MG63 (cell line): ENCODE results near the gene WWOX. TPM values are rescaled to one million over a fixed set of nuclear protein-coding genes. Genes with fewer than 3 reads are reported as not detected.

Experiments
- DNase-seq: peaks from one replicate; pipeline ENCODE4 v3.0.0-alpha.2; 2020
- H3K27me3 ChIP-seq: fragments of 250-450 bp; sonication (Bioruptor Pico); 2 replicates; pipeline ENCODE4 v1.5.1; 2020; ENCODE audit warnings: mild to moderate bottlenecking, moderate library complexity
- H3K36me3 ChIP-seq: fragments of 250-450 bp; sonication (Bioruptor Pico); 2 replicates; pipeline ENCODE4 v1.5.1; 2020; ENCODE audit warnings: mild to moderate bottlenecking, moderate library complexity
- H3K4me3 ChIP-seq: fragments of 250-450 bp; sonication (Bioruptor Pico); 2 replicates; pipeline ENCODE4 v1.5.1; 2020; ENCODE audit warnings: mild to moderate bottlenecking, moderate library complexity
- H3K9me3 ChIP-seq: fragments of 250-450 bp; sonication (Bioruptor Pico); 2 replicates; pipeline ENCODE4 v1.5.1; 2020; ENCODE audit warnings: mild to moderate bottlenecking, moderate library complexity
- total RNA-seq: library from RNA; depleted of rRNA; stranded (reverse); fragments of >200 nt; shearing (Covaris generic); gene quantifications from 2 replicates; pipeline ENCODE4 v1.2.3, GENCODE V29; 2014; ENCODE audit warnings: low replicate concordance

The WWOX gene
- total RNA-seq, 1 experiment from 2014 or later: 11.4 TPM

DNA sequence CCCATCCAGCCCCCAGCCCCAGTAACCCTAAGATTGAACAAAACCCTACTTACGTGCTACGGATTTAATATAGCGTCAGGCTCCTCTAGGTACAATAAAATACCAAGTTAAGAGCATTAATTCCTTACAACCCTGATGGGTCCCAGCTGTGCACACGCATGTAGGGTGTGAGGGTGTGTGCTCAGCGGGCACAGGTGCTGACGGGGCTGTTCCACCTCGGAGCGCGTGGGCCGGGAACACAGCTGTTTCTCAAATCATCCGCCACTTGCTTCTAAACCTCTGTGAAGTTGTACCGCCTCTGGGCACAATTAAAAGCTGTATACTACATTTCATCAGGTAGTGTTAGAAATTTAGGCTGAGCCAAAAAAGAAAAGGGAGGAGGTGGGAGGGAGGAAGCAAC lies 1022.5 kb downstream of the WWOX start:
- Histone ChIP-seq H3K36me3 (no peaks in the 10 kb centered on the region), H3K9me3 (no peaks in the 10 kb centered on the region), H3K27me3 (no peaks in the 10 kb centered on the region), H3K4me3 (no peak overlapping the region)
- DNase-seq: no peak

DNA sequence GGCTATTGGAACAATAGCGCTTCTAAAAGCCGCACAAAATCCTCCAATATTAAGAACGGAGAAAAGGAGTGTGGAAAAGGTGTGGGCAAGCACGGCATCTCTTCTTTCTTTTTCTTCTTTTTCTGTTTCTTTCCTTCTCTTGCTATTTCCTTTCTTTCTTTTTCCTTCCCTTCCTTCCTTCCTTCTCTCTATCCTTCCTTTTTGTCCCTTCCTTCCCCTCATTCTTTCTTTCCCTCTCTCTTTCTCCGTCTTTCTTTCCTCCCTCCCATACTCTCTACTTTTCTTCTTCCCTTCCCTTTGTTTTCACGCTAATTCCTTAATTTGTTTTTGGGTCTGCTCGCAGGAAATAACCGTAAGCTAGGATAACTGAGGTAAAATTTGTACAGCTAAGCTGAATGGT lies 1022.9 kb downstream of the WWOX start:
- DNase-seq: no peak
- no peaks in the 10 kb centered on the region for H3K27me3 ChIP-seq
- no peak overlapping the region for H3K4me3 ChIP-seq
- no peaks in the 10 kb centered on the region for H3K9me3 ChIP-seq
- H3K36me3 ChIP-seq: no peaks in the 10 kb centered on the region

DNA sequence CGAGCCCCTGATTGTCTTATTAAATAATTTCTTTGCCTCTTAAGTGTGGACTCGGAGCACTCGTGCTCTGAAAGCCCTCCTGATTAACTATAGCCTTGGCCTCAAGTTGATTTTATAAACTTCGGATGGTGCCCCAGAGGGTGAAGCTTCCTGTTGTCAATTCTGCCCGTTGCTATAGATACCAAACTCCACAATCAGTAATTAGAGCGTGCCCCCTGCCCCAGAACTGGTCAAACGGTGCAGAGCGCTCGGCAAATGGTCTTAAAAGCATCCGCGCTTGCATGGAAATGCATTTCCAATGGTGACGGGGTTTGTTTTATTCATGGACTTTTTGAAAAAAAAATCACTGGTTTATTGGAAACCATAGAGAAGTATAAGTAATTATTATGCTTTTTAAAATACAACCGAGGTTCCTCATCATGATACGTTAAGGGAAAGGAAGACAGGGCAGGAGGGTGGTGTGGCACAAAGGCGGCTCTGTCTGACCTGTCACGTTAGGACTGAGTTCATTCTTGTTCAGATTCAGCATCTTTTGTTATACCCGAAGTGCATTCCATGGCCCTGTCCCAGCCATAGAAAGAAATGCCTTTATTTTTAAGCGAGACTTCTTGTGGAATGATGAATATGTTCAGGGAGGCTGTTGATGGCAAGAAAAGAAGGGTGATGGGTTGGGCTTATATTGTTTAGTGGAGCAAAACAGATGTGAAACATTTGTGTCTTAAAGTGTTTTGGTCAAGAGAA lies 1024.7 kb downstream of the WWOX start:
- no peak overlapping the region for H3K4me3 ChIP-seq

DNA sequence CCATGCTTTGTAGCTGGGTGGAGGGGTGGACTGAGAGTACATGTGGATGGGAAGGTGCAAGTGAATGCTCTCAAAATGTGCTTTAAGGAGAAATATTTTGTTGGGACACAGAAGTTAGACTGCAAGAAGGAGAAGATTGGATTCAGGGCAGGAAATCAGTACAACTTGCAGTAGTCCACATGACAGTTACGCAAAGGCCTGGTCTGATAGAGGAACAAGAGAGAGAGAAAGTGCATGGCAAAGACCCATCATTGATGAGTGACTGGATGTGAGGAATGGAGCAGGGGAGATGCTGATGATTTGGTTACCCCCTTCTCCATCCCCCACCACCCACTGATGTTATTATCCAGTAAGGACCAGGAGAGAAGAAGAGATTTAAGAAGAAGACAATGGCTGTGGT lies 1028.3 kb downstream of the WWOX start:
- no peaks in the 10 kb centered on the region for H3K9me3 ChIP-seq
- H3K36me3 ChIP-seq: no peaks in the 10 kb centered on the region
- H3K4me3 ChIP-seq: no peak overlapping the region
- no peaks in the 10 kb centered on the region for H3K27me3 ChIP-seq
- DNase-seq: no peak

More for the DNA sequence above, 1024.7 kb downstream of the WWOX start:
- Histone ChIP-seq H3K27me3 (no peaks in the 10 kb centered on the region), H3K36me3 (no peaks in the 10 kb centered on the region), H3K9me3 (no peaks in the 10 kb centered on the region)
- no peak for DNase-seq

DNA sequence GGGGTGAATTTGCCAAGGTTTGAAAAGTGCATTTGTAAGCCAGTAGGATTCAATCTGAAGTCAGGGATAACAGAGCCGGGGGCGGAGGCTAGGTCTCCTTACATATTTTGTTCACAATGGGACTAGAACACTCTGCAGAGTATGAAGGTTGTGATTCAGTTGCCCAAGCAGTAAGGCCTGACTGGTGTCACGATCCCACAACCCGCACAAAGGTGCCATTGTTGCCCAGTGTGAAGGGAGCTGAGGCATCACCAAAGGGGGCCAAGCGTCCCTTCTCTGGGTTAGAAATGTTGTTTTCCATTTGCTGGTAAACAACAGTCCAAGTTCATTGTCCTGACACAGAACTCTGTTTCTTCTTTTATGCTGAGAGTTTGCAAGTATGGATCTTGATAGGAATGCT lies 1029.3 kb downstream of the WWOX start:
- no peaks in the 10 kb centered on the region for H3K27me3 ChIP-seq
- no peaks in the 10 kb centered on the region for H3K9me3 ChIP-seq
- no peak overlapping the region for H3K4me3 ChIP-seq
- no peaks in the 10 kb centered on the region for H3K36me3 ChIP-seq
- no peak for DNase-seq

DNA sequence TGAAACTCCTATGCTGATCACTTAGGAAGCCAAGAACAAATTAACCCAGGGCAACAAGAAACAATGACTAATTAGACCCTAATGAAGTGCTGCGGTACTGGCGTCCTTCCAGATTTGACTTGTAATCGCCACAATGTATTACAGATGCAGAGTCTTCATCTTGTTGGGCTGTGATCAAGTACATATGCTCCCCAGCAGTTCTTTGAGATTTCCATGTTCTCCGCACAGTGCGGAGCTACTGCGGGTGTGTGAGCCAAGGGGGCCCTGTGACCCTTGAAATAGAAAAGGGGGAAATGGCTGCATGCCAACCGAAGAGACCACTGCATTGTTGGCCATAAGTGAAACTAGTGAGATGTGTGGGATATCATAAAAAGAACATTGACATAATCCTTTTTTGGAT lies 1031.2 kb downstream of the WWOX start:
- Histone ChIP-seq H3K4me3 (no peak overlapping the region), H3K36me3 (no peaks in the 10 kb centered on the region), H3K27me3 (no peaks in the 10 kb centered on the region), H3K9me3 (no peaks in the 10 kb centered on the region)
- DNase-seq: no peak

DNA sequence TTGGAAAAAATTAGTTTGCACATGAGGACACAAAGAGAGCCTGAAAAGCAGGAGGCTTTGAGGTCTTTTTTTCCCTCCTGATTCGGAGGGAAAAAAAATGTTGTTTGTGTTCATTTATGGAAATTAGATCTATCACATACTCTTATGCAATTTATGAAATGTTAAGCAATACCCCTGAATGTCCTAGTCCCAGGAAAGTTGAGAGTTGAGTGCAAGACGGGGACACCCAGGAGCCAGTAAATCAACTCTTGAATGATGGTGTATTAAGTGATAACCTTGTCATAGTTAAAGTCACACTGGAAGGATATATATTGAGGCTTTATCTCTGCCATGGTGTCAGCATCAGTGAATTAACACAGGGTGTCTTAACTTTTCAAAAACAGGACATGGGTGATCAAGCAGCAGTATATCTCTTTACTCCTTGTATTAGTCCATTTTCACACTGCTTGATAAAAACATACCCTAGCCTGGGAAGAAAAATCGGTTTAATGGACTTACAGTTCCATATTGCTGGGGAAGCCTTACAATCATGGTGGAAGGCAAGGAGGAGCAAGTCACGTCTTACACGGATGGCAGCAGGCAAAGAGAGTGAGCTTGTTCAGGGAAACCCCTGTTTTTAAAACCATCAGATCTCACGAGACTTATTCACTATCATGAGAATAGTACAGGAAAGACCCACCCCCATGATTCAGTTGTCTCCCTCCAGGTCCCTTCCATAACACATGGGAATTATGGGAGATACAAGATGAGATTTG lies 1032.0 kb downstream of the WWOX start:
- H3K36me3 ChIP-seq: no peaks in the 10 kb centered on the region
- no peak for DNase-seq
- H3K4me3 ChIP-seq: no peak overlapping the region
- no peaks in the 10 kb centered on the region for H3K27me3 ChIP-seq
- no peaks in the 10 kb centered on the region for H3K9me3 ChIP-seq

DNA sequence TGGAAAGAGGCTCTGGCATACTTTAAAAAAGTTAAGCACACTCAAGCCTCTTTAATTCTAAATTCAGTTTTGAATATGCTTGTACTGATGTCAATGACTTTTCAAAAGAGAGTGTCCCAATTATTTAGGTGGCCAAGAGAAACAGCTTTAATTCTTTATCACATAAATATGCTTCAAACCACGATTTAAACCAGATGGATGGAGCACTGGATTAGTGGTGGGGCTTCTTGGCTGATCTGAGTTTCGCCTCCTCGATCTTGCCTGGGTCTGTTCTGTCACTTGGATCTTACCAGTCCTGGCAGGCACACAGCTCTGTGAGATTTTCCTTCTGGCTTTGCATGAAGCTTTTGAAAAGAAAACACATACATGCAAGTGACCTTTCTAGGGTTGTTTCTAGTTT lies 1033.2 kb downstream of the WWOX start:
- no peaks in the 10 kb centered on the region for H3K9me3 ChIP-seq
- H3K36me3 ChIP-seq: no peaks in the 10 kb centered on the region
- no peak for DNase-seq
- no peak overlapping the region for H3K4me3 ChIP-seq
- H3K27me3 ChIP-seq: no peaks in the 10 kb centered on the region

DNA sequence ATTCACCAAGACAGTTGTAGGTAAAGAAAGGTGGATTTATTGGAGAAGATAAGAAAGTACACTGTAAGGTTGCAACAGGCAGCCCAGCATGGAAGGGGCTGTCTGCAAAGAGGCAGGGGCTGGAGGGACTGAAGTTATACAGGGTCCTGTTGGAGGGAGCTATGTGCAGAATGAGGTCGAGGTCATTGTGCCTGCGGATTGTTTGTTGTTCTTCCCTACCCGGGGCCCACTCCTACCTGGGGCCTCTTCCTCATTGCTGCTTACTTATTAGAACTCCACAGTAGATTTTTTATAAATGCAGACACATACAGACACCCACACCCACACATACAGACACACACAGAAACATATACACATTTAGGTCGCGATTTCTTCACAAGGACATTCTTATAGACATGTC lies 1034.8 kb downstream of the WWOX start:
- H3K4me3 ChIP-seq: no peak overlapping the region
- H3K27me3 ChIP-seq: no peaks in the 10 kb centered on the region
- H3K9me3 ChIP-seq: no peaks in the 10 kb centered on the region
- no peak for DNase-seq
- no peaks in the 10 kb centered on the region for H3K36me3 ChIP-seq

DNA sequence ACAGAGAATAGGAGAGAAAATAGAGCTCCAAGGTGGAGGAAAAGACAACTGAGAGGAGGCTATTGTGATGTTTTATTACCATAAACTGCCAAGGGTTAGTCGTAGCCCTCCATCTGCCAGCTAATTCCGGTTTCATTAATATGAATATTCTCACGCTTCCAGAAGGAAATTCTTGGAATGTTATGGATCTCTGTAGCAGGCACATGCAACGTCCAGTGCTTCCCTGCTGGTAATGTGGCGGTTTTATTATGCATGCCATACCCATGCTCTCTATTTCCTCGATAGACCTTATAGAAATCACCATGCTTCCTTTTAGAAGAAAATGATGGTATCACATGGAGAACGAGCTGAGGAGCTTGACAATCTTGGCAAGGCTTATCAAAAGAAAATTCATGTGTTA lies 1037.5 kb downstream of the WWOX start:
- H3K27me3 ChIP-seq: no peaks in the 10 kb centered on the region
- DNase-seq: no peak

DNA sequence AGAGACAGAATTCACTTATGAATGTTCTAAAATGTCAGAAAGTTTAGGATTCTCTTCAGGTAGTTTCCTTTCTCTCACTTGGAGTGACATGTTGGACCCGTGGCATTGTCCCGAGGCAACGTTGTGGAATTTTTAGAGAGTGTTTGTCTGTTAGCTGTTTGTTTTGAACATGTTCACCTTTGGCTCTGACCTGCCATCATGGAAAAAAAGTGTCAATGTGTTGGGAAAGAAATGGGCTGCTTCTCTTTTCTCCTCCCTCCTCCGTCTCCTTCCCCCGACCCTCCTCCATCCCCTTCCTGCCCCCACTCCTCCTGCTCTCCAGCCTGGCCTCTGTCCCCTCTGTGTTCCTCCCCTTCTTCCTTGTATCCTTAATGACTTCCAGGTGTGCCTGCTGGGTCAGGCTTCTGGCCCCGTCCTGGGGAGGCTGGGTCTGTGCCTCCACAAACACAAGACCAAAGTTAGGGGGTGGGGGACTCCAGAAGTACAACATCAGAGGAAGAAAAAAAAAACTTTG lies 1038.0 kb downstream of the WWOX start:
- Histone ChIP-seq H3K27me3 (no peaks in the 10 kb centered on the region), H3K4me3 (no peak overlapping the region), H3K9me3 (no peaks in the 10 kb centered on the region), H3K36me3 (no peaks in the 10 kb centered on the region)
- DNase-seq: no peak

More for the DNA sequence above, 1037.5 kb downstream of the WWOX start:
- Histone ChIP-seq H3K36me3 (no peaks in the 10 kb centered on the region), H3K9me3 (no peaks in the 10 kb centered on the region), H3K4me3 (no peak overlapping the region)

DNA sequence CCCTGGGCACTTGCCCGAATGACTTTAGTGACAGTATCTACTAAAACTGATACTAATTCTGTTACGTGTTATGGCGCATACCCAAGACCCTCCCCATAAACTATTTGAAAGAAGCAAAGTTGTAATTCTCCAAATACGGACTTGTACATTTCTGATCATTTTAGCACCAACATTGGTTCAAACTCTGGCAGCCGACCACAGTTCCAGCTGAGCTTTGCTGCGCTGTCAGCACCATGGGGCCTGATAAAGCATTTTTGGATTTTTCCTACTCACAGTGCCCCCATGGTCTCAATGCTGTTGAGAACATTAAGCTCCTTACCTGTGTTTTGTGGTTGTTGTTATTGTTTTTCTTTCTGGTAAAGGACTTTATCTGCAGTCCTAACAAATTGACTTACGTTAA lies 1040.3 kb downstream of the WWOX start:
- Histone ChIP-seq H3K36me3 (no peaks in the 10 kb centered on the region), H3K27me3 (no peaks in the 10 kb centered on the region), H3K4me3 (no peak overlapping the region), H3K9me3 (no peaks in the 10 kb centered on the region)
- DNase-seq: no peak

DNA sequence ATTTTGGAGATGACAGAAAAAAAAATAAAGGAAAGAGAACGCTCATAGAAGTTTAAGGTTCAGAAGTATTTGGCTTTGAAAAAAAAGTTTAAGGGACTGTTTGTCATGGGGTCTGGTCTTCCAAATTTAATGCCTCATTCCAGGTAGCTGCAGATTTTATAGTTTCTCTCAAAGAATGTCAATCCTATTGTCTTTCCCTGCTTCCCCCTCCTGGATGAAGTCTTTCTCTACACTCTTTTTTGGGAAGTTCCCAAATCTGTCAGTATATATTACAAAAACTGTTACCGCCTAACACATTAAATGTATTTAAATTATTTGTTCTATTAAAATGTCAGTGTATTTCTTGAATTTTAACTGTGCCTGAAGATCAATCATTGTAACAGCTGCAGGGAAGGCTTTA lies 1043.6 kb downstream of the WWOX start:
- DNase-seq: no peak
- H3K27me3 ChIP-seq: no peaks in the 10 kb centered on the region
- no peak overlapping the region for H3K4me3 ChIP-seq
- no peaks in the 10 kb centered on the region for H3K9me3 ChIP-seq
- no peaks in the 10 kb centered on the region for H3K36me3 ChIP-seq

DNA sequence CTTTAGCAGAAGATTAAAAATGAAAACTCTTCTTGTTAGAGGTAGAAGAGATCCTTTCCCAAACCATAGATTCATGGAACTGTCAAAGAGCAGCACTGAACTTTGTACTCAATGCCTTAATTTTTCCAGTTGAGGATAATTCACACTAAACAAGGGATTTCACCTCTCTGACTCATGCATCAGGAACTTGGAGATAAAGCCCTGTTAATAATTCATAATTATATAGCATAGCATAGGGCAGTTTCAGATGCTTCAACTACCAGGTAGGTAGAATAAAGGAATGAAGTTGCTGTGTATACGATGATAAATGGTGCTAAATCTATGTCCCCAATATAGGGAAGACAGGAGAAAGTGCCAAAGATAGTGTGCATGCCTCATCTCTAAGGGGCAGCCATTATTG lies 1050.7 kb downstream of the WWOX start:
- Histone ChIP-seq H3K4me3 (no peak overlapping the region), H3K36me3 (no peaks in the 10 kb centered on the region), H3K9me3 (no peaks in the 10 kb centered on the region), H3K27me3 (no peaks in the 10 kb centered on the region)
- DNase-seq: no peak

DNA sequence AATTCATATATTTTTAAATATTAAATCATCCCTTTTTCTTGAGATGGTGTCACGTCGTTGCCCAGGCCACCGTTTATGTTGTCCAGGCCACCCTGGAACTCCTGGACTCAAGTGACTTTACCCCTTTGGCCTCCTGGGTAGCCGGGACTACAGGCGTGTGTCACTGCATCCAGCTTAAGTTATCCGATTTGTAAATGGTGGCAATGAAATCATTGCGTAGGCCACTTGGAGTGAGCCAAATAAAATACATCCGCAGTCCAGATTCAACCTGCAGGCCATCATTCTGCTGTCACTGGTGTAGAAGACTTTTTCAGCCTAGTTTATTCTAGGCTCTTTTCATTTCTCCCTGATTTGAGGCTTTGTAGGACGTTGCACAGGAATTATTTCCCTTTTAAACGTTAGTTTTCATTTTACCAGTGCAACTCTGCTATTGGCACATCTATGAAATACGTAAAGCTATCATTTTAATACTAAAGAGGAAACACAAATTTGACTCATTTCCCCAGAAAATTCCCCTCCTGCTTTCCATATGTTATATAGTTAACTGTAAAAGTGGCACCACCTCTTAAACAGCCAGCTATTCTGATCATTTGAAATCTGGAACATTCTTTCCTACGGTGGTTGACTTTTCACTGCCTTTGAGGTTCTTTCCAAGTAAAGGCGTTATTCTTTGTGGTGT lies 1051.3 kb downstream of the WWOX start:
- H3K27me3 ChIP-seq: no peaks in the 10 kb centered on the region
- no peak overlapping the region for H3K4me3 ChIP-seq
- no peaks in the 10 kb centered on the region for H3K9me3 ChIP-seq
- DNase-seq: no peak
- H3K36me3 ChIP-seq: no peaks in the 10 kb centered on the region

DNA sequence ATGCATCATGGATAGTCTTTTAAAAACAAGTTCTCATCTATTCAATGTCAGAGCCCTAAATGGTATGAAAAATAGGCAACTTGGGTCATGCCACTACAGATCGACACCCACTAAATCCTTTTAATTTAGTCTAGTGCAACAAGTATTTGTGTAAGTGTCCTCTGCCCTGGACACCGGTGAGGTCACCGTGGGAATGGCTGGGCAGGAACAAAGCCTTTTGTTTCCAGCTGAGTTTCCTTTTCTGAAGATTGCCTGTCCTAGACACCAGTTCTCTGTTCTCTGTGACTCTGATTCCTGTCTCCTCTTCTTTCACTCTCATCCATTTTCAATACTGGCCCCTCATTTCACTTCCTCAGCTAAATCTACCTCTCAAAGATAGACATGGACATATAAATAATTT lies 1054.6 kb downstream of the WWOX start:
- Histone ChIP-seq H3K4me3 (no peak overlapping the region), H3K9me3 (no peaks in the 10 kb centered on the region)

DNA sequence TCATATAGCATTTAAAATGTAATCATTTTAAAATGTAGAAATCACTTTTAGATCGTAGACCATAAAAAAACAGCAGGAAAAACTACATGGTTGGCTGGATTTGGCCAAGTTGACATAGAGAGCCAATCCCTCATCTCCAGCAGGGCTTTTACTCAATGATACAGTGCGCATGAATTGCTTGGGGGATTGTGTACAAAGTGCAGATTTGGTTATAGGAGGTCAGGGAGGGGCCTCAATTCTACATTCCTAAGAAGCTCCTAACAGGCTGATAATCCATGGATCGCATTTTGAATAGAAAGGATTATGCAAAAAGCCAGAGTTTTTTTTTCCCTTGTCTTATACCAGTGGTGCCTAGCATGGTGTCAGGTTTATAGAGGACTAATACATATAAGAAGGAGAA lies 1056.0 kb downstream of the WWOX start:
- no peak for DNase-seq
- H3K27me3 ChIP-seq: no peaks in the 10 kb centered on the region
- no peaks in the 10 kb centered on the region for H3K9me3 ChIP-seq
- no peaks in the 10 kb centered on the region for H3K36me3 ChIP-seq
- H3K4me3 ChIP-seq: no peak overlapping the region

More for the DNA sequence above, 1054.6 kb downstream of the WWOX start:
- Histone ChIP-seq H3K36me3 (no peaks in the 10 kb centered on the region), H3K27me3 (no peaks in the 10 kb centered on the region)
- no peak for DNase-seq
